Measurements from ENCODE around the gene NEUROG3. TPM values are rescaled to one million over a fixed set of nuclear protein-coding genes. Genes with fewer than 3 reads are reported as not detected.

The NEUROG3 gene
- total and polyA plus RNA-seq, 2 of the 8 experiments (the other 6 are each of a cell fraction or from before 2014, with no cell fraction given) = 0.45 TPM; not detected in 1

DNA sequence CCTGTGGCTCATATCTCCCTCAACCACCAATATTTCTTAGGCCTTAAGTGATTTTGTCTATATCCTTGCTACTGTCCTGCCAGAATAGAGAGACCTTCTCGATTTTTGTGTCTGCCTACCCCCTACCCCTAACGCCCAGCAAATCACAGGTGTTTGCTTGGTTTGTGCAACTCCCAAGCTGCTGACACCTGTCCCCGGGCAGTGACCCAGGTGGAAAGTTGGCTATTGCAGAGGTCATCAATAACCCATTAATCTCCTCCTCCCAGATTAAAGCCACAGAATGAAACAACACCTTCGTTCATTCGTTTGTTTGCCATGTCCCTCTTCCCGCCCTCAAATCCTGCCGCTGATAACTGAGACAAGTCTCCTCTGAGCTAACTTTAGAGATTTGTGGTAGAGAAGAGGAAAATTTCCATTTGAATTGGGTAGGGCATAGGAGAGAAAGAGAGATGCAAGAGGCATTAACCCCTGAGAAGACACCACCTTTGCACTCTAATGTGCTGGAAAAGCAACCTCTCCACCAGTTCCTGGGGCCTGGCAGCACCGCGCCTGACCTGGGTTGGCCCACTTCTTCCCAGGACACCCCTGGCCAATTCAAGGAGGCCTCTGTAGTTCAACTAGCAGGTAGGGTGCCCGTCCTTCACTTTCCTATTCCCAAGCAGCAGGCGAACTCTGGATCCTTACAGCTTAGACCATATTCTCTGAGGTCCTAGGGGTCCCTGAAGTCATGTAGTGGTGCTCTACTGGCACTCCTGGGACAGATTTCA is 3.0 kb downstream of the NEUROG3 start (continued):
- TF ChIP-seq ZNF274 (IDR thresholded peaks at IDR 0.05; ENCODE audit: borderline replicate concordance, extremely low read depth, low read length) = no peak
- TF ChIP-seq HDAC2 (IDR thresholded peaks at IDR 0.05; ENCODE audit: borderline replicate concordance in 1 of 2, low read depth in 2 of 2, low read length in 2 of 2) = no peak
- TF ChIP-seq BRCA1 (IDR thresholded peaks at IDR 0.05; ENCODE audit: low read depth, low read length) = no peak
- TF ChIP-seq HDAC6 (IDR thresholded peaks at IDR 0.05; ENCODE audit: low read depth, low read length) = no peak
- TF ChIP-seq, protein P1, sequence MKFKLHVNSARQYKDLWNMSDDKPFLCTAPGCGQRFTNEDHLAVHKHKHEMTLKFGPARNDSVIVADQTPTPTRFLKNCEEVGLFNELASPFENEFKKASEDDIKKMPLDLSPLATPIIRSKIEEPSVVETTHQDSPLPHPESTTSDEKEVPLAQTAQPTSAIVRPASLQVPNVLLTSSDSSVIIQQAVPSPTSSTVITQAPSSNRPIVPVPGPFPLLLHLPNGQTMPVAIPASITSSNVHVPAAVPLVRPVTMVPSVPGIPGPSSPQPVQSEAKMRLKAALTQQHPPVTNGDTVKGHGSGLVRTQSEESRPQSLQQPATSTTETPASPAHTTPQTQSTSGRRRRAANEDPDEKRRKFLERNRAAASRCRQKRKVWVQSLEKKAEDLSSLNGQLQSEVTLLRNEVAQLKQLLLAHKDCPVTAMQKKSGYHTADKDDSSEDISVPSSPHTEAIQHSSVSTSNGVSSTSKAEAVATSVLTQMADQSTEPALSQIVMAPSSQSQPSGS (IDR thresholded peaks at IDR 0.05; ENCODE audit: low read length) = no peak
- TF ChIP-seq EZH2 (IDR thresholded peaks at IDR 0.05; ENCODE audit: low read depth, low read length, severe bottlenecking) = peak; percentile 62
- no peak for TF ChIP-seq EGR1 (IDR thresholded peaks at IDR 0.05; ENCODE audit: borderline replicate concordance, low read depth, low read length)
- peak; percentile 33 for TF ChIP-seq SUZ12 (IDR thresholded peaks at IDR 0.05; ENCODE audit: low read length)
